HG02642 (cell line): ENCODE measurements around the gene SSPN.

Experiments
- ATAC-seq: cut with Tn5 transposase; IDR thresholded peaks from one replicate; pipeline ENCODE4 v1.9.1; 2021; ENCODE audit warnings: mild to moderate bottlenecking; ENCODE audit not compliant: unreplicated experiment, poor library complexity

Gene SSPN

GRCh38 chr12:26185532-26186320 is 9.6 kb upstream of the SSPN start:
- ATAC-seq: no peak

GRCh38 chr12:26187014-26187798 is 8.2 kb upstream of the SSPN start:
- no peak for ATAC-seq

- ATAC-seq: no peak
These were observed 7.2 kb upstream of the SSPN start for GRCh38 chr12:26188127-26188526.

- ATAC-seq: no peak
These were observed 6.7 kb upstream of the SSPN start for GRCh38 chr12:26188641-26189040.

- ATAC-seq: no peak
These were observed 3.2 kb upstream of the SSPN start for GRCh38 chr12:26192142-26192541.

- ATAC-seq: no peak
These were observed 1.8 kb upstream of the SSPN start for GRCh38 chr12:26193539-26193938.

GRCh38 chr12:26195641-26196420 is 458 bp downstream of the SSPN start:
- ATAC-seq: peak; percentile 67

GRCh38 chr12:26196421-26196716 is 996 bp downstream of the SSPN start:
- ATAC-seq: no peak

- no peak for ATAC-seq
These were observed 2.5 kb downstream of the SSPN start for GRCh38 chr12:26197832-26198231.

GRCh38 chr12:26198742-26199141 is 3.4 kb downstream of the SSPN start:
- ATAC-seq: no peak

GRCh38 chr12:26203167-26203780 is 7.9 kb downstream of the SSPN start:
- no peak for ATAC-seq

- ATAC-seq: no peak
These were observed 9.4 kb downstream of the SSPN start for GRCh38 chr12:26204612-26205289.

- ATAC-seq: no peak
These were observed 9.9 kb downstream of the SSPN start for GRCh38 chr12:26205298-26205697.

- no peak for ATAC-seq
These were observed 10.6 kb downstream of the SSPN start for GRCh38 chr12:26205941-26206340.

GRCh38 chr12:26211331-26211730 is 16.0 kb downstream of the SSPN start:
- no peak for ATAC-seq

- ATAC-seq: no peak
These were observed 17.0 kb downstream of the SSPN start for GRCh38 chr12:26212396-26212795.

- no peak for ATAC-seq
These were observed 17.6 kb downstream of the SSPN start for GRCh38 chr12:26212988-26213387.

- no peak for ATAC-seq
These were observed 18.7 kb downstream of the SSPN start for GRCh38 chr12:26214121-26214520.

GRCh38 chr12:26219736-26220135 is 24.4 kb downstream of the SSPN start:
- no peak for ATAC-seq

GRCh38 chr12:26224657-26225056 is 29.3 kb downstream of the SSPN start:
- ATAC-seq: no peak
